Gastrocnemius medialis (tissue), 4 donors: ENCODE results near the gene CSH1. TPM values are rescaled to one million over a fixed set of nuclear protein-coding genes. Genes with fewer than 3 reads are reported as not detected.
"Not testable (repeated sequence)": the region's sequence is repeated elsewhere in the genome, so short reads cannot be mapped to it uniquely, and the experiment has no call there.

Experiments used
- ATAC-seq, 2 donors: fragments of 150-250 bp; one replicate each; pipeline ENCODE4 v1.9.1; 2016
- DNase-seq, 2 donors: peaks; one replicate each; pipeline ENCODE4 v3.0.0-alpha.2; 2019
- H3K27ac ChIP-seq, 4 donors: fragments of 200-600 bp; sonication (generic); 1 replicate in 1 of 4; 2 replicates in 3 of 4; pipeline ENCODE4 v1.5.1; 2016 to 2018; ENCODE audit warnings: mild to moderate bottlenecking in 2 of 4, moderate library complexity in 1 of 4
- H3K27me3 ChIP-seq, 3 donors: fragments of 200-600 bp; sonication (generic) in 2 of 3; 1 replicate in 1 of 3; 2 replicates in 2 of 3; pipeline versions ENCODE4 v1.5.1 to v1.6.0; 2016 to 2019; ENCODE audit warnings: mild to moderate bottlenecking in 1 of 3, moderate library complexity in 1 of 3
- H3K36me3 ChIP-seq, 2 donors: fragments of 200-600 bp; sonication (generic) in 1 of 2; one replicate each; pipeline ENCODE4 v1.5.1; 2017 to 2018
- H3K4me1 ChIP-seq, 2 donors: fragments of 200-600 bp; sonication (generic) in 1 of 2; one replicate each; pipeline ENCODE4 v1.5.1; 2016 to 2017; ENCODE audit warnings: mild to moderate bottlenecking in 2 of 2
- H3K4me3 ChIP-seq, 4 donors: fragments of 200-600 bp; sonication (generic) in 3 of 4; 1 replicate in 1 of 4; 2 replicates in 3 of 4; pipeline ENCODE4 v1.5.1; 2016 to 2019; ENCODE audit warnings: mild to moderate bottlenecking in 2 of 4
- H3K9me3 ChIP-seq, 3 donors: fragments of 200-600 bp; sonication (generic) in 2 of 3; 1 replicate in 1 of 3; 2 replicates in 2 of 3; pipeline ENCODE4 v1.5.1; 2016 to 2019
- POLR2A ChIP-seq, 2 donors: fragments of 450-650 bp; IDR thresholded peaks; one replicate each; pipeline ENCODE4 v1.6.1; 2017; ENCODE audit warnings: antibody characterized with exemption in 2 of 2, mild to moderate bottlenecking in 2 of 2, moderate library complexity in 2 of 2
- in situ Hi-C, 4 donors: fragments of 200-750 bp; cut with MboI; loops; one replicate each; pipeline versions ENCODE4 v1.15.0 to v1.8.0; 2017; ENCODE audit warnings: low sequenced_read_pairs in 4 of 4
- intact Hi-C: fragments of 100-400 bp; cut with DNase I; formaldehyde crosslinking; loops from one replicate; pipeline ENCODE4 v1.15.1; 2023; ENCODE audit warnings: low total_unique reads
- total RNA-seq, 4 donors: library from RNA; depleted of rRNA; stranded (reverse); fragments of >200 nt; gene quantifications; one replicate each; pipeline versions ENCODE4 v1.1.0 to v1.2.3, GENCODE V29; 2016
- TF ChIP-seq, protein P1 (sequence below), 5 experiments: fragments of 450-650 bp in 3 of 5; fragments of 200-600 bp in 2 of 5; sonication (generic) in 2 of 5; IDR thresholded peaks in 4 of 5; conservative IDR thresholded peaks in 1 of 5; 1 replicate in 4 of 5; 2 replicates in 1 of 5; pipeline ENCODE4 v1.5.1; 2016 to 2019; ENCODE audit warnings: antibody characterized with exemption in 5 of 5, mild to moderate bottlenecking in 3 of 5, moderate library complexity in 3 of 5

Gene CSH1
- total RNA-seq, 4 donors from 2014 or later = not detected

DNA sequence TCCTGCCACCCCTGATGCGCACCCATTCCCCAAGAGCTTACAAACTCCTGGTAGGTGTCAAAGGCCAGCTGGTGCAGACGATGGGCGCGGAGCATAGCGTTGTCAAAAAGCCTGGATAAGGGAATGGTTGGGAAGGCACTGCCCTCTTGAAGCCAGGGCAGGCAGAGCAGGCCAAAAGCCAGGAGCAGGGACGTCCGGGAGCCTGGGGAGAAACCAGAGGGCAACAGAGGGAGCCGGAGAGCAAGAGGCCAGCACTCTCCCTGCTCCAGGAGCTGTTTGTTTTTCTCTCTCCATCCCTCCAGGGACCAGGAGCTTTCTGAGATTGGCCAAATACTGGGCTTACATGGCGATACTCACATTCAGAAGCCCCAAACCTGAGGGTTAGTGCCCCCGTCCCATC is 21.9 kb upstream of the CSH1 start:
- H3K4me1 ChIP-seq = peaks cover 3 to 4% of the 10 kb centered on the region in 2 donors
- H3K4me3 ChIP-seq = no peak overlapping the region
- no peaks in the 10 kb centered on the region for H3K27me3 ChIP-seq
- DNase-seq (no peak), ATAC-seq (no peak)
- no peaks in the 10 kb centered on the region for H3K36me3 ChIP-seq
- in situ Hi-C loops = loop anchor here (10.0 to 25.0 kb wide), 7 partner anchors 106 to 519 kb away; partner anchors contain the start of genes ERN1 (in 2 of the 4), ICAM2 (in 1 of the 4) and MILR1 (in 1 of the 4)
- TF ChIP-seq POLR2A (IDR thresholded peaks at IDR 0.05) = no peak
- TF ChIP-seq, protein P1, sequence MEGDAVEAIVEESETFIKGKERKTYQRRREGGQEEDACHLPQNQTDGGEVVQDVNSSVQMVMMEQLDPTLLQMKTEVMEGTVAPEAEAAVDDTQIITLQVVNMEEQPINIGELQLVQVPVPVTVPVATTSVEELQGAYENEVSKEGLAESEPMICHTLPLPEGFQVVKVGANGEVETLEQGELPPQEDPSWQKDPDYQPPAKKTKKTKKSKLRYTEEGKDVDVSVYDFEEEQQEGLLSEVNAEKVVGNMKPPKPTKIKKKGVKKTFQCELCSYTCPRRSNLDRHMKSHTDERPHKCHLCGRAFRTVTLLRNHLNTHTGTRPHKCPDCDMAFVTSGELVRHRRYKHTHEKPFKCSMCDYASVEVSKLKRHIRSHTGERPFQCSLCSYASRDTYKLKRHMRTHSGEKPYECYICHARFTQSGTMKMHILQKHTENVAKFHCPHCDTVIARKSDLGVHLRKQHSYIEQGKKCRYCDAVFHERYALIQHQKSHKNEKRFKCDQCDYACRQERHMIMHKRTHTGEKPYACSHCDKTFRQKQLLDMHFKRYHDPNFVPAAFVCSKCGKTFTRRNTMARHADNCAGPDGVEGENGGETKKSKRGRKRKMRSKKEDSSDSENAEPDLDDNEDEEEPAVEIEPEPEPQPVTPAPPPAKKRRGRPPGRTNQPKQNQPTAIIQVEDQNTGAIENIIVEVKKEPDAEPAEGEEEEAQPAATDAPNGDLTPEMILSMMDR (IDR thresholded peaks at IDR 0.05 in 4 of 5, conservative IDR thresholded peaks at IDR 0.05 in 1 of 5) = no peak
- H3K27ac ChIP-seq = no peak overlapping the region
- intact Hi-C loops = loop anchor here (2.0 to 10.0 kb wide), 3 partner anchors 28 to 356 kb away; partner anchors contain the start of gene ERN1
- no peaks in the 10 kb centered on the region for H3K9me3 ChIP-seq

DNA sequence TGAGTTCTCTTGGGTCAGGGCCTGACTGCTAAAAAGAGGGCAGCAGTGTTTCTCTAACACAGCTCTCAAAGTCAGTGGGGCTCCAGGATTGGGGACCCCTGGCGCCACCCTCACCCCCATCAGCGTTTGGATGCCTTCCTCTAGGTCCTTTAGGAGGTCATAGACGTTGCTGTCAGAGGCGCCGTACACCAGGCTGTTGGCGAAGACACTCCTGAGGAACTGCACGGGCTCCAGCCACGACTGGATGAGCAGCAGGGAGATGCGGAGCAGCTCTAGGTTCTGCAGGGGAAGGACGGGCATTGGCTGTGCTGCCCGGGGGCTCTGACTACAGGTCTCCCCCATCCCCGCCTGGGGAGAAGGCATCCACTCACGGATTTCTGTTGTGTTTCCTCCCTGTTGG is 21.3 kb upstream of the CSH1 start:
- H3K36me3 ChIP-seq = no peaks in the 10 kb centered on the region
- no peak for ATAC-seq
- in situ Hi-C loops = loop anchor here (10.0 to 25.0 kb wide), 7 partner anchors 107 to 520 kb away; partner anchors contain the start of genes ERN1 (in 2 of the 4), ICAM2 (in 1 of the 4) and MILR1 (in 1 of the 4)
- H3K9me3 ChIP-seq = no peaks in the 10 kb centered on the region
- DNase-seq = no peak
- H3K4me3 ChIP-seq = no peak overlapping the region
- no peaks in the 10 kb centered on the region for H3K27me3 ChIP-seq
- peaks cover 3 to 4% of the 10 kb centered on the region in 2 donors for H3K4me1 ChIP-seq
- no peak overlapping the region for H3K27ac ChIP-seq
- TF ChIP-seq POLR2A (IDR thresholded peaks at IDR 0.05) = no peak
- TF ChIP-seq, protein P1 (IDR thresholded peaks at IDR 0.05 in 4 of 5, conservative IDR thresholded peaks at IDR 0.05 in 1 of 5) = no peak
- intact Hi-C loops = loop anchor here (2.0 to 10.0 kb wide), 3 partner anchors 29 to 357 kb away; partner anchors contain the start of gene ERN1

DNA sequence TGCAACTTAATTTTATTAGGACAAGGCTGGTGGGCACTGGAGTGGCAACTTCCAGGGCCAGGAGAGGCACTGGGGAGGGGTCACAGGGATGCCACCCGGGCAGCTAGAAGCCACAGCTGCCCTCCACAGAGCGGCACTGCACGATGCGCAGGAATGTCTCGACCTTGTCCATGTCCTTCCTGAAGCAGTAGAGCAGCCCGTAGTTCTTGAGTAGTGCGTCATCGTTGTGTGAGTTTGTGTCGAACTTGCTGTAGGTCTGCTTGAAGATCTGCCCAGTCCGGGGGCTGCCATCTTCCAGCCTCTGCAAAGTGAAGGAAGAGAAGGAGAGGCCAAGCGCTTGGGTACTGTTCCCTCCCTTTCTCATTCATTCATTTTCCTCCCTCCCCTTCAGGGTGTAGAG is 20.8 kb upstream of the CSH1 start:
- in situ Hi-C loops = loop anchor here (10.0 to 25.0 kb wide), 7 partner anchors 108 to 520 kb away; partner anchors contain the start of genes ERN1 (in 2 of the 4), ICAM2 (in 1 of the 4) and MILR1 (in 1 of the 4)
- H3K36me3 ChIP-seq, H3K4me3 ChIP-seq, H3K9me3 ChIP-seq, H3K27me3 ChIP-seq, H3K4me1 ChIP-seq, ATAC-seq, H3K27ac ChIP-seq, DNase-seq: not testable (repeated sequence)
- intact Hi-C loops = loop anchor here (5.0 to 10.0 kb wide), 2 partner anchors 215 to 358 kb away; partner anchors contain the start of gene ERN1

DNA sequence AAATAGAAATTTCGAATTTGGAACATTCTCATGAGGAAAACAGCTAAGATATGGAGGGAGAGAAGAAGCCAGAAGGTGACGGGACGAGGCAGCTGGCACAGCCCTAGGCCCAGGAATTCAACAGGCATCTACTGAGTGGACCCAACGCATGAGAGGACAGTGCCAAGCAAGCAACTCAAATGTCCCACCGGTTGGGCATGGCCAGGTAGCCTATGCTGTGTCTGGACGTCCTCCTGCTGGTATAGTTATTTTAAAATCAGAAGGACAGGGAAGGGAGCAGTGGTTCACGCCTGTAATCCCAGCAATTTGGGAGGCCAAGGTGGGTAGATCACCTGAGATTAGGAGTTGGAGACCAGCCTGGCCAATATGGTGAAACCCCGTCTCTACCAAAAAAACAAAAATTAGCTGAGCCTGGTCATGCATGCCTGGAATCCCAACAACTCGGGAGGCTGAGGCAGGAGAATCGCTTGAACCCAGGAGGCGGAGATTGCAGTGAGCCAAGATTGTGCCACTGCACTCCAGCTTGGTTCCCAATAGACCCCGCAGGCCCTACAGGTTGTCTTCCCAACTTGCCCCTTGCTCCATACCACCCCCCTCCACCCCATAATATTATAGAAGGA is 20.3 kb upstream of the CSH1 start:
- ATAC-seq = no peak
- in situ Hi-C loops = loop anchor here (10.0 to 25.0 kb wide), 7 partner anchors 108 to 521 kb away; partner anchors contain the start of genes ERN1 (in 2 of the 4), ICAM2 (in 1 of the 4) and MILR1 (in 1 of the 4)

DNA sequence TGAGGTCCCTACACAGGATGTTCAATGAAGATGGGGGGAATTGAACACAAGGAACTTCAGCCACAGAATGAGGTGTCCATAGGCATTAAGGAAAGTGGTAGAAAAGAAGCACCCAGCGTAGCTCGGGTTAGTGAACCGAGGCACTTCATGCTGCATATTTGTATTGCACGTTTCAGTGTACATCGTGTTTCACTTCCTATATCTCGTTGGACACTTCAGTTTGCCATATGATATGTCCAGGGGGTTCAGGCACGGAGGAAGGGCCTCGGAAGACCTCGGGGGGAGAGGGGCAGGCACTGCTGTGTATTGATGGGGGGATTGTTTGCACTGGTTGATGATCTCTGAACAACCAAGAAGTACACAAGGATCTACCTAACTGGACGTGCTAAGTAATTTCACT is 19.4 kb upstream of the CSH1 start:
- not testable (repeated sequence) for H3K27ac ChIP-seq, H3K4me1 ChIP-seq, H3K36me3 ChIP-seq, H3K27me3 ChIP-seq, DNase-seq, H3K4me3 ChIP-seq, ATAC-seq, H3K9me3 ChIP-seq
- intact Hi-C loops = loop anchor here (5.0 to 10.0 kb wide), 2 partner anchors 217 to 359 kb away; partner anchors contain the start of gene ERN1
- in situ Hi-C loops = loop anchor here (10.0 to 25.0 kb wide), 7 partner anchors 109 to 522 kb away; partner anchors contain the start of genes ERN1 (in 2 of the 4), ICAM2 (in 1 of the 4) and MILR1 (in 1 of the 4)

More for the DNA sequence above, 20.3 kb upstream of the CSH1 start:
- Histone ChIP-seq H3K36me3 (no peaks in the 10 kb centered on the region), H3K4me3 (no peak overlapping the region), H3K27me3 (no peaks in the 10 kb centered on the region), H3K27ac (no peak overlapping the region), H3K4me1 (peaks cover 3 to 4% of the 10 kb centered on the region in 2 donors), H3K9me3 (no peaks in the 10 kb centered on the region)
- DNase-seq = no peak
- intact Hi-C loops = loop anchor here (5.0 to 10.0 kb wide), 2 partner anchors 216 to 358 kb away; partner anchors contain the start of gene ERN1
- TF ChIP-seq POLR2A (IDR thresholded peaks at IDR 0.05) = no peak
- TF ChIP-seq, protein P1 (IDR thresholded peaks at IDR 0.05 in 4 of 5, conservative IDR thresholded peaks at IDR 0.05 in 1 of 5) = no peak
